Upper lobe of left lung (tissue), 4 donors: Measurements from ENCODE around the gene ME3.

ENCODE experiments used
- EP300 ChIP-seq, 4 donors: sonication (generic); formaldehyde crosslinking; IDR thresholded peaks; one replicate each; pipeline ENCODE4 v1.5.1; 2017; ENCODE audit warnings: antibody characterized with exemption in 4 of 4, control low read depth in 2 of 4
- POLR2A ChIP-seq, 4 donors: fragments of 450-650 bp; IDR thresholded peaks; one replicate each; pipeline ENCODE4 v1.5.1; 2016 to 2017; ENCODE audit warnings: antibody characterized with exemption in 4 of 4, mild to moderate bottlenecking in 2 of 4
- POLR2AphosphoS5 ChIP-seq, 2 donors: sonication (generic); formaldehyde crosslinking; IDR thresholded peaks; one replicate each; pipeline ENCODE4 v1.5.1; 2017; ENCODE audit warnings: antibody characterized with exemption in 2 of 2
- TF ChIP-seq, protein P1 (sequence below), 6 experiments: fragments of 450-650 bp in 4 of 6; fragments of 200-600 bp in 2 of 6; sonication (generic) in 2 of 6; IDR thresholded peaks; one replicate each; pipeline ENCODE4 v1.5.1; 2016 to 2019; ENCODE audit warnings: antibody characterized with exemption in 6 of 6

- TF ChIP-seq EP300 (IDR thresholded peaks at IDR 0.05) (no peak), POLR2A (IDR thresholded peaks at IDR 0.05) (no peak), POLR2AphosphoS5 (IDR thresholded peaks at IDR 0.05) (peak in 1 of 2 donors; percentile 11)
- TF ChIP-seq, protein P1, sequence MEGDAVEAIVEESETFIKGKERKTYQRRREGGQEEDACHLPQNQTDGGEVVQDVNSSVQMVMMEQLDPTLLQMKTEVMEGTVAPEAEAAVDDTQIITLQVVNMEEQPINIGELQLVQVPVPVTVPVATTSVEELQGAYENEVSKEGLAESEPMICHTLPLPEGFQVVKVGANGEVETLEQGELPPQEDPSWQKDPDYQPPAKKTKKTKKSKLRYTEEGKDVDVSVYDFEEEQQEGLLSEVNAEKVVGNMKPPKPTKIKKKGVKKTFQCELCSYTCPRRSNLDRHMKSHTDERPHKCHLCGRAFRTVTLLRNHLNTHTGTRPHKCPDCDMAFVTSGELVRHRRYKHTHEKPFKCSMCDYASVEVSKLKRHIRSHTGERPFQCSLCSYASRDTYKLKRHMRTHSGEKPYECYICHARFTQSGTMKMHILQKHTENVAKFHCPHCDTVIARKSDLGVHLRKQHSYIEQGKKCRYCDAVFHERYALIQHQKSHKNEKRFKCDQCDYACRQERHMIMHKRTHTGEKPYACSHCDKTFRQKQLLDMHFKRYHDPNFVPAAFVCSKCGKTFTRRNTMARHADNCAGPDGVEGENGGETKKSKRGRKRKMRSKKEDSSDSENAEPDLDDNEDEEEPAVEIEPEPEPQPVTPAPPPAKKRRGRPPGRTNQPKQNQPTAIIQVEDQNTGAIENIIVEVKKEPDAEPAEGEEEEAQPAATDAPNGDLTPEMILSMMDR (IDR thresholded peaks at IDR 0.05), result no peak
Measured at GRCh38 chr11:86476109-86476861, 196.1 kb downstream of the ME3 start.
